GM23338 (cell line): ENCODE data around the gene PTK6. TPM values are rescaled to one million over a fixed set of nuclear protein-coding genes. Genes with fewer than 3 reads are reported as not detected.

Experiments
- ATAC-seq: fragments of 200-7000 bp; cut with Tn5 transposase; 3 replicates; pipeline ENCODE4 v1.9.1; 2020
- DNase-seq: peaks from one replicate; pipeline ENCODE4 v3.0.0-alpha.2; 2015; ENCODE audit warnings: low spot score
- H2AFZ ChIP-seq: fragments of 200-600 bp; sonication (generic); 2 replicates; pipeline ENCODE4 v1.8.0; 2016; ENCODE audit warnings: antibody characterized with exemption, mild to moderate bottlenecking, moderate library complexity
- H3F3A ChIP-seq: fragments of 200-600 bp; sonication (generic); replicated peaks from 2 replicates; pipeline ENCODE4 v1.8.0; 2017; ENCODE audit warnings: antibody characterized with exemption, mixed run types, low read depth
- H3K27ac ChIP-seq: fragments of 200-600 bp; sonication (generic); 2 replicates; pipeline ENCODE4 v1.6.1; 2016; ENCODE audit warnings: low read depth
- H3K27me3 ChIP-seq: fragments of 200-600 bp; sonication (generic); 2 replicates; pipeline ENCODE4 v1.8.0; 2016; ENCODE audit warnings: mild to moderate bottlenecking, mixed run types, moderate library complexity; ENCODE audit not compliant: insufficient read depth
- H3K36me3 ChIP-seq: fragments of 200-600 bp; sonication (generic); 2 replicates; pipeline ENCODE4 v1.8.0; 2016; ENCODE audit warnings: mild to moderate bottlenecking; ENCODE audit not compliant: insufficient read depth
- H3K4me1 ChIP-seq: fragments of 200-600 bp; sonication (generic); 2 replicates; pipeline ENCODE4 v1.8.0; 2016; ENCODE audit warnings: mild to moderate bottlenecking, moderate library complexity; ENCODE audit not compliant: insufficient read depth
- H3K4me2 ChIP-seq: fragments of 200-600 bp; sonication (generic); 2 replicates; pipeline ENCODE4 v1.7.1; 2017; ENCODE audit warnings: mixed run types
- H3K4me3 ChIP-seq: fragments of 200-600 bp; sonication (generic); 2 replicates; pipeline ENCODE4 v1.6.1; 2016; ENCODE audit warnings: mixed run types
- H3K79me2 ChIP-seq: fragments of 200-600 bp; sonication (generic); replicated peaks from 2 replicates; pipeline ENCODE4 v1.8.0; 2017; ENCODE audit warnings: mild to moderate bottlenecking; ENCODE audit not compliant: insufficient read depth
- H3K9me2 ChIP-seq: fragments of 200-600 bp; sonication (generic); 2 replicates; pipeline ENCODE4 v1.8.0; 2017; ENCODE audit not compliant: insufficient read depth
- H4K20me1 ChIP-seq: fragments of 200-600 bp; sonication (generic); replicated peaks from 2 replicates; pipeline ENCODE4 v1.8.0; 2017; ENCODE audit warnings: mild to moderate bottlenecking; ENCODE audit not compliant: insufficient read depth
- H3K27ac Mint-ChIP-seq: 2 replicates; pipeline ENCODE4 v1.8.0; 2020; ENCODE audit warnings: inconsistent platforms, mild to moderate bottlenecking, moderate library complexity, mixed read lengths
- H3K27me3 Mint-ChIP-seq: 3 replicates; pipeline ENCODE4 v1.8.0; 2022; ENCODE audit warnings: low read depth, mild to moderate bottlenecking, moderate library complexity, mixed read lengths, inconsistent platforms; ENCODE audit not compliant: insufficient read depth, poor library complexity
- H3K36me3 Mint-ChIP-seq: 3 replicates; pipeline ENCODE4 v1.8.0; 2021; ENCODE audit warnings: low read depth, mild to moderate bottlenecking, inconsistent platforms, moderate library complexity, mixed read lengths
- H3K4me1 Mint-ChIP-seq: 3 replicates; pipeline ENCODE4 v1.8.0; 2020; ENCODE audit warnings: mild to moderate bottlenecking, inconsistent platforms, mixed read lengths
- H3K4me3 Mint-ChIP-seq: 3 replicates; pipeline ENCODE4 v1.8.0; 2021; ENCODE audit warnings: moderate library complexity, mild to moderate bottlenecking, inconsistent platforms, mixed read lengths
- H3K9me3 Mint-ChIP-seq: 3 replicates; pipeline ENCODE4 v1.8.0; 2020; ENCODE audit warnings: moderate library complexity, mild to moderate bottlenecking, inconsistent platforms, mixed read lengths
- CTCF ChIP-seq, 2 experiments: fragments of 200-600 bp in 1 of 2; sonication (generic) in 1 of 2; conservative IDR thresholded peaks; 2 replicates each; pipeline versions ENCODE4 v1.5.1 to v1.6.1; 2016 to 2017; ENCODE audit warnings: antibody characterized with exemption in 2 of 2, low read depth in 2 of 2, mild to moderate bottlenecking in 2 of 2, moderate library complexity in 1 of 2
- ETS1 ChIP-seq: IDR thresholded peaks from 2 replicates; pipeline ENCODE4 v1.6.1; 2016; ENCODE audit warnings: antibody characterized with exemption
- EZH2 ChIP-seq: fragments of 200-600 bp; sonication (generic); IDR thresholded peaks from one replicate; pipeline ENCODE4 v1.8.0; 2017; ENCODE audit warnings: antibody characterized with exemption, mild to moderate bottlenecking, low read depth; ENCODE audit not compliant: unreplicated experiment
- JUNB ChIP-seq: IDR thresholded peaks from one replicate; pipeline ENCODE4 v1.6.1; 2016; ENCODE audit warnings: antibody characterized with exemption; ENCODE audit not compliant: unreplicated experiment
- POLR2AphosphoS5 ChIP-seq: IDR thresholded peaks from 2 replicates; pipeline ENCODE4 v1.6.1; 2016; ENCODE audit warnings: antibody characterized with exemption, low read depth
- REST ChIP-seq: IDR thresholded peaks from one replicate; pipeline ENCODE4 v1.6.1; 2018; ENCODE audit warnings: antibody characterized with exemption; ENCODE audit not compliant: unreplicated experiment
- ZNF331 ChIP-seq: fragments of 250-450 bp; sonication (Bioruptor Pico); IDR thresholded peaks from 2 replicates; pipeline ENCODE4 v1.5.0; 2020; ENCODE audit warnings: low read depth, mild to moderate bottlenecking, moderate library complexity
- ZNF462 ChIP-seq: fragments of 250-450 bp; sonication (Bioruptor Pico); IDR thresholded peaks from 2 replicates; pipeline ENCODE4 v1.5.0; 2020; ENCODE audit warnings: mild to moderate bottlenecking, moderate library complexity
- polyA plus RNA-seq: library from polyadenylated mRNA; unstranded; fragments of >200 nt; fragmentation: Nextera tagmentation; extraction: Ambion mirVana; gene quantifications from 2 replicates; pipeline ENCODE4 v1.2.1, GENCODE V29; 2016
- total RNA-seq: library from RNA; depleted of rRNA; stranded (reverse); fragments of >200 nt; shearing (Covaris generic); gene quantifications from 2 replicates; pipeline ENCODE4 v1.2.3, GENCODE V29; 2014

PTK6 gene
- total and polyA plus RNA-seq, 2 experiments from 2014 or later = 0.28 TPM; not detected in 1

- TF ChIP-seq ZNF462 (CRISPR knock-in tag) = no peak
- no peak for TF ChIP-seq ETS1
- 0 out of 4 replicates have a peak, but pooled peaks of 1 of the 2 experiments have one; percentile 5 for TF ChIP-seq CTCF (conservative IDR thresholded peaks at IDR 0.05; ENCODE audit: low read depth in 2 of 2)
- no peak for TF ChIP-seq REST
- TF ChIP-seq POLR2AphosphoS5 = no peak
- TF ChIP-seq ZNF331 = no peak
- no peak for TF ChIP-seq EZH2
- no peak for TF ChIP-seq JUNB
- Histone ChIP-seq H3K4me3 (peak within 1 kb of the TSS; percentile 56), H3K27ac (no peak within 1 kb of the TSS), H2AFZ (0 out of 2 replicates have a peak within 1 kb of the TSS, but pooled peaks have one; percentile 66), H3K27me3 (peaks cover 36% of the 10 kb centered on the region), H3K9me2 (no peaks in the 10 kb centered on the region), H3K79me2 (no peaks in the 10 kb centered on the region), H3F3A (no peaks in the 10 kb centered on the region), H3K36me3 (no peaks in the 10 kb centered on the region), H4K20me1 (no peaks in the 10 kb centered on the region), H3K4me2 (peak within 1 kb of the TSS; percentile 80), H3K4me1 (peaks cover 20% of the 10 kb centered on the region)
- Mint-ChIP-seq H3K27ac (no peak within 1 kb of the TSS), H3K4me3 (peak within 1 kb of the TSS; percentile 69), H3K27me3 (peaks cover 28% of the 10 kb centered on the region), H3K4me1 (peaks cover 5% of the 10 kb centered on the region; the same call in 2 of the 3 replicates), H3K36me3 (no peaks in the 10 kb centered on the region), H3K9me3 (no peaks in the 10 kb centered on the region)
- ATAC-seq (no peak), DNase-seq (no peak)
Observed at GRCh38 chr20:63498960-63499337, 38.2 kb downstream of the PTK6 start, which contains the start of gene EEF1A2. TSS of gene EEF1A2 (minus strand) at chr20:63499083. CDS start at chr20:63497763, 1,320 bp downstream.
